Activated naive CD4-positive, alpha-beta T cell treated with anti-CD3 and anti-CD28 coated beads for 36 hours (primary cell): ENCODE measurements around the gene DAZAP1. TPM values are rescaled to one million over a fixed set of nuclear protein-coding genes. Genes with fewer than 3 reads are reported as not detected.

Source experiments
- CTCF ChIA-PET: fragments of 350-600 bp; sonication (Branson Sonifier 250); formaldehyde crosslinking; loops from one replicate; lab custom pipeline; 2021; ENCODE audit warnings: antibody characterized with exemption; lab: Charles Lee
- DNase-seq: peaks from one replicate; pipeline ENCODE4 v3.0.0-alpha.2; 2020
- H3K27ac Mint-ChIP-seq: one replicate; pipeline ENCODE4 v1.8.0; 2021; ENCODE audit warnings: mild to moderate bottlenecking, mixed read lengths
- H3K27me3 Mint-ChIP-seq: one replicate; pipeline ENCODE4 v1.8.0; 2021; ENCODE audit warnings: low read depth, mixed read lengths
- H3K36me3 Mint-ChIP-seq: one replicate; pipeline ENCODE4 v1.8.0; 2021; ENCODE audit warnings: low read depth, mixed read lengths
- H3K4me1 Mint-ChIP-seq: one replicate; pipeline ENCODE4 v1.8.0; 2021; ENCODE audit warnings: low read depth, mixed read lengths
- H3K4me3 Mint-ChIP-seq: one replicate; pipeline ENCODE4 v1.8.0; 2021; ENCODE audit warnings: mild to moderate bottlenecking, moderate library complexity, mixed read lengths
- H3K9me3 Mint-ChIP-seq: one replicate; pipeline ENCODE4 v1.8.0; 2021; ENCODE audit warnings: mixed read lengths
- intact Hi-C: fragments of 100-400 bp; cut with micrococcal nuclease; formaldehyde crosslinking; loops from one replicate; pipeline ENCODE4 v1.15.1; 2023
- total RNA-seq, 2 experiments: library from RNA; stranded (reverse); gene quantifications; one replicate each; pipeline ENCODE4 v1.2.3, GENCODE V29; 2021

The DAZAP1 gene
- total RNA-seq, 2 experiments from 2014 or later: 253 to 265 TPM

DNA sequence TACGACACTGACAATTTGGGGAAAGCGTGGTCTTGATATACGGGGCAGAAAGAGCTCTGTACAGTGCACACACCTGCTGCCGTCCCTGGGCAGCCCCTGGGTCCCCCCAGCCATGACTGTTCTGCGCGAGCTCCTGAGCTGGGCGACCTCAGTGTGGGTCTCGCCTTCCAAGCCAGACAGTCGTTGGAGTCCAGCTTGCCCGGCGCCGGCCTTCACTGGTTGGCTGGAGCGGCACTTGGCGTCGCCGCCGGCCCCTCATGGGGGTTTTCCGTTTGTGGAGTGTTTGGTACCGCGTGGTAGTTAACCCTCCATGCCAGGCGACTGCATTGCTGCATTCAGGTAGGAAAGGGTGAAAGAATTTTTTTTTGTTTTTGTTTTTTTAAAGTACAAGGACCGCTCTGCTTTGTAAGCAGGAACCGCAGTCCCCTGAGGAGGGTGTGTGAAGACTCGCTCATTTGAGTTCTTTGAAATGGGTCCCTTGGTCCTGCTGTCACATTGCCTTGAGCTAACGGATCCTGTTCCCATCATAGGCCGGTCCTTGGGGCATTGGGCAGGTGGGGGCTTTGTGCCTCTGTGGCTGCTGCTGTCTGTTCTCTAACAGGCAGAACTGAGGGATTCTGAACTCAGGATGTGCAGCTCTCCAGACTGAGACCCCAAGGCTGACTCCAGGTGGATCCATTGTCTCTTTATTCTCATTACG, 20.0 kb downstream of the DAZAP1 start:
- intact Hi-C loops: no loop called here
- peaks cover 27% of the 10 kb centered on the region for H3K36me3 Mint-ChIP-seq
- no peaks in the 10 kb centered on the region for H3K27me3 Mint-ChIP-seq
- H3K27ac Mint-ChIP-seq: no peak overlapping the region
- H3K4me1 Mint-ChIP-seq: no peaks in the 10 kb centered on the region
- CTCF ChIA-PET: no interaction called here
- H3K9me3 Mint-ChIP-seq: no peaks in the 10 kb centered on the region
- DNase-seq: no peak
- no peak overlapping the region for H3K4me3 Mint-ChIP-seq

DNA sequence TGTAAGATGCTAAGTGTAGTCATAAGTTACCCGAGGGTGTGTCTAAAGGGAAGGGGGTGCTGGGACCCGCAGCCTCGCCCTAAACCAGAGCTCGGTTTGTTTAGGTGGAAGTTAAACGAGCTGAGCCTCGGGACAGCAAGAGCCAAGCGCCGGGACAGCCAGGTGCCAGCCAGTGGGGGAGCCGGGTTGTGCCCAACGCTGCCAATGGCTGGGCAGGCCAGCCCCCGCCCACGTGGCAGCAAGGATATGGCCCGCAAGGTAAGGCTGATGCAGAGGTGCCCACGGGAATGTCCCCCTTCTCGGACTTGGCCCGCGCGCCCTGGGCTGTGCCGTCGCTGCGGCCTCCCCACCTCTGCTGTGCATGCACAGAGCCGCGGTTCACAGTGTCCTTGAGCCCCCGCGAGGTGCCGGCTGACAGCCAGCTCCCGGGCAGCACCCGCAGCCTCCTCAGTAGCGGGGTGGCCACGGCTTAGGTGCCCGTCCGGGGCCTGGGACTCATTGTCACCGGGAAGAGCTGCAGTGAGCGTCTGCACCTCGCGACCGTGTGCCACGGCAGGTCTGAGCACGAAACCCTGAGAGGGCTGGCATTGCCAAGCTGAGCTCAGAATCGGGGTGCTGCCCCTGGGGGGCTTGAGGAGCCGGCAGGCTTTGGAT, 21.5 kb downstream of the DAZAP1 start:
- no peak overlapping the region for H3K4me3 Mint-ChIP-seq
- no peak overlapping the region for H3K27ac Mint-ChIP-seq
- DNase-seq: no peak
- peaks cover 20% of the 10 kb centered on the region for H3K36me3 Mint-ChIP-seq
- CTCF ChIA-PET: no interaction called here
- no peaks in the 10 kb centered on the region for H3K4me1 Mint-ChIP-seq
- no peaks in the 10 kb centered on the region for H3K9me3 Mint-ChIP-seq
- intact Hi-C loops: no loop called here
- H3K27me3 Mint-ChIP-seq: no peaks in the 10 kb centered on the region

DNA sequence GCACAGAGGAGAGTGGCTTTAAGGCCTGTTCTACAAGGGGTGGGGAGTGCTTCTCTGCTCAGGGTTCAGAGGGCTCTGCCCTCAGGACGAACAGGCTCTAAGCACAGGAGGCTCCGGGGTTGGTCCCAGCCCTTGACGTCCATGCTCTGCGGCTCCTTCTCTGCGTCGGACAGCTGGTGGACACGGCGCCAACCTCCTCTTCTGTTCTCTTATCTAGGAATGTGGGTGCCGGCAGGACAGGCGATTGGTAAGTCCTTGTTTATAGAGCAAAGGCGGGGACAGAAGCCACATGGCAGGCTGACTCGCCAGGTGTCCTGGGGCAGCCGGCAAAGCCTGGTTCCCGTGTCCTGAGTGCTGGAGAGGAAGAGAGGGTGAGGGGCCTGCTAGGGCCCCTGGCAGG, 22.4 kb downstream of the DAZAP1 start:
- Mint-ChIP-seq H3K27ac (no peak overlapping the region), H3K36me3 (peaks cover 20% of the 10 kb centered on the region), H3K4me3 (no peak overlapping the region), H3K9me3 (no peaks in the 10 kb centered on the region), H3K4me1 (no peaks in the 10 kb centered on the region), H3K27me3 (no peaks in the 10 kb centered on the region)
- intact Hi-C loops: no loop called here
- CTCF ChIA-PET: interaction anchor here (1.1 kb wide), 1 partner anchor 185 kb away, joined by 3 read pairs; no protein-coding TSS in a partner anchor
- DNase-seq: no peak

DNA sequence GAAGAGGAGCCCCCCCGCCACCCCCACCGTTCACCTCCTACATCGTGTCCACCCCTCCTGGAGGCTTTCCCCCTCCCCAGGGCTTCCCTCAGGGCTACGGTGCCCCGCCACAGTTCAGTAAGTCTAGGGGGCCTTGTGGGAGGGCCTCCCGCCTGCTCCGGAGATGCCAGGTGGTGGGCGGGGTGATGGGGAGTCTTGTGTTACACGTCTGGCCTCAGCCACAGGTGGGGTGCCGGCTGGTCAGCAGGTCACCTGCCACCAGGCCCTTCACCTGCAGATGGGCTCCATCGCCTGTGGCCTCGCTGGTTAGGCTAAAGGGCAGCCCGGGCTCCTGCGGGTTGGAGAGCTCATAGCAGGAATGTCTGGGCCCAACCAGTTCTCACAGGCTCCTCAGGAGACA, 22.9 kb downstream of the DAZAP1 start:
- Mint-ChIP-seq H3K27ac (no peak overlapping the region), H3K4me1 (no peaks in the 10 kb centered on the region), H3K4me3 (no peak overlapping the region), H3K27me3 (no peaks in the 10 kb centered on the region), H3K9me3 (no peaks in the 10 kb centered on the region), H3K36me3 (peaks cover 19% of the 10 kb centered on the region)
- CTCF ChIA-PET: interaction anchor here (0.7 to 1.1 kb wide), 2 partner anchors 132 to 186 kb away, joined by 3 to 4 read pairs; no protein-coding TSS in a partner anchor
- intact Hi-C loops: no loop called here
- DNase-seq: no peak

DNA sequence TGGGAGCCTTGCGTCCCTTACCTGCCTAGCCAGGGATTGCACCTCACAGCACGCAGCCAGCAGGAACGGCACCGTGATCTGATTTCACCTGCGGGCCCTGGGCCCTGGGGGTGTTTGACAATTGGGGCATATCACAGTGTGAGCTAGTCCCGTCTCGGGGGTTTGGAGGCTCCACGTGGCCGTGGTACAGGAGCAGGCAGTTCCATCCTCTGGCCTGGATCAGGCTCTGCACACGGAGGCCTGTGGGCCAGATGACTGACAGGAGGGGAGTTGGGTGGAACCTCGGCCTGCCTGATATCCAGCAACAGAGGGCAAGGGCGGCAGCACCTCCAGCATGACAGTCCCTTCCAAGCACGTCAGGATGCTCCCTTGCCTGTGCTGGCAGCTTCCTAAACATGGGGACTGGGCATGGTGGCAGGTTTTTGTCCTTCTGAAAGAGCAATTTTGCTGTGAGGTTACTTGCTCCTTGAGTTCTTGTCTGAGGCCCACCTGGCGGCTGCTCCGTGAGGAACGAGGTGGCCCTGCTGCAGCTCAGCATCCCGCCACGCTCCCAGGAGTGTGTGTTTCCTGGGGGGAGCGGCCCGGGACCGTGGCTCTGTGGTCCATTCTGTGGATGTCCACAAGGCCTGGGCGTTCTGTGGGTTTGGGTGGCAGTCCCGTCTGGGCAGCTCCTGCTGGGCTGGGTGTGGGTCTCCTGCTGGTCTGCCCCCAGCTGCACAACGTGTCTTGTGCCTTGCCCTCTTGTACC, 24.5 kb downstream of the DAZAP1 start:
- no peak for DNase-seq
- Mint-ChIP-seq H3K4me1 (peaks cover 2% of the 10 kb centered on the region), H3K4me3 (no peak overlapping the region), H3K9me3 (no peaks in the 10 kb centered on the region), H3K36me3 (peaks cover 15% of the 10 kb centered on the region), H3K27me3 (no peaks in the 10 kb centered on the region), H3K27ac (no peak overlapping the region)
- CTCF ChIA-PET: no interaction called here
- intact Hi-C loops: no loop called here

DNA sequence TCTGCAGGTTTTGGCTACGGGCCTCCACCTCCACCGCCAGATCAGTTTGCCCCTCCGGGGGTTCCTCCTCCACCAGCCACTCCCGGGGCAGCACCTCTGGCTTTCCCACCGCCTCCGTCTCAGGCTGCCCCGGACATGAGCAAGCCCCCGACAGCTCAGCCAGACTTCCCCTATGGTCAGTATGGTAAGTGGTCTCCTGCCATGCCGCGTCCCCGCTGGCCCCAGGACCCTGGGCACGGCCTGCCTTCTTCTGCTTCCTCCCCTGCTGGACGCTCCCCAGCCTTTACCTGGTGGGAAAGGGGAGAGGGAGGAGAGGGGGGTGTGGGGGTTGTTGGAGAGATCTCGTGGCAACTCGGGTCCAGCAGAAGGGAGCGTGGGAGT, 25.1 kb downstream of the DAZAP1 start:
- peaks cover 15% of the 10 kb centered on the region for H3K36me3 Mint-ChIP-seq
- no peak overlapping the region for H3K27ac Mint-ChIP-seq
- intact Hi-C loops: no loop called here

DNA sequence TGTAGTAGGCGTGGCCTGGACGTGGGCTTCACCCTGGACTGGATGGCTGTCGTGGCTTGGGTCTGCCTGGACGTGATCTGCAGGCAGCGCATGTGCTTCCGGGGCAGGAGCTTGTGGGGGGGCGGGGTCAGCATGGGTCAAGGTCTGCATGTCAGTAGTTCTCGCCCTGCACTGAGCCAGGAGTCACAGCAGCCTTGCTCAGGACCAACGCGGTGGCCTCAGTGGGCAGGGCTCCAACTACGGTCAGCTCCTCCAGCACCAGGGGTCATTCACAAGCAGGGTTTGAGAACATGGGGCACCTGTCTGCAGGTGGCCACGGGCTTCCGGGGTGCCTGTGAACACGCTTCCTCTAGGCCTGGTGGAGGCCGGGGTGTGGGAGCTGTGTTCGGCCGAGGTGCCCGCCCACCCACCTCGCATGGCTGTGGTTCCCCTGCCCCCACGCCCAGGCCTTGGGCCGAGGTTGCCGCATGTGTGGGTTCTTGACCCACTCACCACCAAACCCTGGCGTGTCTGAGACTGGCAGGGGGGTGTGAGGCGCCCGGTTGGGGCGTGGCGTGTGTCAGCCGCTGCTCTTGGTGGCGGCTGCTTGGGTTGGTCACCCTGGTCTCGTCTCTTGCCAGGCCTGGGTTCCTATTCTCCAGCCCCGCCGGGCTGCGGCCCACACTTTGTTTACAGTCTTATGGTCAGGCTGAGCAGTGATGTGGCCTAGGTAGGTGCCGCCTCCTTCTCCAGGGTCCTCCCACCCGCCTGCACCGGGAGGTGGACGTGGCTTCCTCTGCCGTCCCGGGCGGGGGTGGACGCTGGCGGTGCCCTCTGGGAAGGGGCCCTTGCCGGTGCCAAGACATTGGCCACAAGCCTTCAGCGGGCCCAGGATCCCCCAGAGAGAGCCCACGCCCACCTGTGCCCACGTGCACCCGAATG, 26.0 kb downstream of the DAZAP1 start:
- Mint-ChIP-seq H3K27ac (no peak overlapping the region), H3K4me3 (no peak overlapping the region), H3K4me1 (peaks cover 10% of the 10 kb centered on the region), H3K9me3 (no peaks in the 10 kb centered on the region), H3K36me3 (peaks cover 18% of the 10 kb centered on the region), H3K27me3 (no peaks in the 10 kb centered on the region)
- DNase-seq: no peak
- CTCF ChIA-PET: no interaction called here
- intact Hi-C loops: no loop called here

More for the DNA sequence above, 25.1 kb downstream of the DAZAP1 start:
- H3K27me3 Mint-ChIP-seq: no peaks in the 10 kb centered on the region
- no peak for DNase-seq
- H3K4me3 Mint-ChIP-seq: no peak overlapping the region
- CTCF ChIA-PET: no interaction called here
- no peaks in the 10 kb centered on the region for H3K9me3 Mint-ChIP-seq
- peaks cover 2% of the 10 kb centered on the region for H3K4me1 Mint-ChIP-seq

DNA sequence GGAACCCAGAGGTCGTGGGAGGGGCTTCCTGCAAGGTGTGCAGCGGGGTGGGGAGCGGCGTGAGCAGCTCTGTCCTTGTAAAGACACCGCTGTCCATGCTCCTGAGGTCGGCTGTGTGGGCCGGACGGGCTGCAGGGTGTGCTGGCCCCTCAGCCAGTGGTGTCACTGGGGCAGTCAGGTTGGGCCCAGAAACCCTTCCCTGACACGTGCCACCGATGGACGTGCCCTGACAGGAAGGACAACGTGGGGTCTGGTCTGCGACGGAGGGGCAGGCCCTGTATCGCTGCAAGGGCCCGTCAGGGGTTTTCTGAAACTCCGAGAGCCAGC, 26.6 kb downstream of the DAZAP1 start:
- intact Hi-C loops: no loop called here
- peaks cover 10% of the 10 kb centered on the region for H3K4me1 Mint-ChIP-seq
- H3K27ac Mint-ChIP-seq: no peak overlapping the region
- CTCF ChIA-PET: no interaction called here
- H3K36me3 Mint-ChIP-seq: peaks cover 20% of the 10 kb centered on the region
- DNase-seq: no peak
- no peak overlapping the region for H3K4me3 Mint-ChIP-seq
- H3K27me3 Mint-ChIP-seq: no peaks in the 10 kb centered on the region
- H3K9me3 Mint-ChIP-seq: no peaks in the 10 kb centered on the region

DNA sequence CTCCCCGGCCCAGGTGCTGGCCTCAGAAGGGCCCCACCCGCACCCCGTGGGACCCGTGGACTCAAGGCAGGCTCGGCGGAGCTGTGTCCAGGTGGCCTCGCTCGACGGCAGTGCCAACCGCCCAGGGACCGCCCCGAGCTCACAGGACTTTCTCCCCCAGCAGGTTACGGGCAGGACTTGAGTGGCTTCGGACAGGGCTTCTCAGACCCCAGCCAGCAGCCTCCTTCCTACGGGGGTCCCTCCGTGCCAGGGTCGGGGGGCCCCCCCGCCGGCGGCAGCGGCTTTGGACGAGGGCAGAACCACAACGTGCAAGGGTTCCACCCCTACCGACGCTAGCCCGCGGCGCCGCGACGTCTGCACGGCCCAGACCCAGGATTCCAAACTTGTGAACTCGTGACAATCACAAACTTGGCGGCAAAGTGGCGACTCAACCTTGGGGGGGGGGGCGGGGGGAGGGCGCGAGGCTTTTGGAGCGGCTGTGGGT, 27.2 kb downstream of the DAZAP1 start:
- no peak for DNase-seq
- peaks cover 15% of the 10 kb centered on the region for H3K4me1 Mint-ChIP-seq
- no peak overlapping the region for H3K4me3 Mint-ChIP-seq
- no peaks in the 10 kb centered on the region for H3K27me3 Mint-ChIP-seq
- intact Hi-C loops: loop anchor here (5.0 kb wide), 1 partner anchor 43 kb away; the partner anchor contains the start of gene C19orf25
- H3K27ac Mint-ChIP-seq: no peak overlapping the region
- CTCF ChIA-PET: no interaction called here
- H3K36me3 Mint-ChIP-seq: peaks cover 26% of the 10 kb centered on the region
- no peaks in the 10 kb centered on the region for H3K9me3 Mint-ChIP-seq

DNA sequence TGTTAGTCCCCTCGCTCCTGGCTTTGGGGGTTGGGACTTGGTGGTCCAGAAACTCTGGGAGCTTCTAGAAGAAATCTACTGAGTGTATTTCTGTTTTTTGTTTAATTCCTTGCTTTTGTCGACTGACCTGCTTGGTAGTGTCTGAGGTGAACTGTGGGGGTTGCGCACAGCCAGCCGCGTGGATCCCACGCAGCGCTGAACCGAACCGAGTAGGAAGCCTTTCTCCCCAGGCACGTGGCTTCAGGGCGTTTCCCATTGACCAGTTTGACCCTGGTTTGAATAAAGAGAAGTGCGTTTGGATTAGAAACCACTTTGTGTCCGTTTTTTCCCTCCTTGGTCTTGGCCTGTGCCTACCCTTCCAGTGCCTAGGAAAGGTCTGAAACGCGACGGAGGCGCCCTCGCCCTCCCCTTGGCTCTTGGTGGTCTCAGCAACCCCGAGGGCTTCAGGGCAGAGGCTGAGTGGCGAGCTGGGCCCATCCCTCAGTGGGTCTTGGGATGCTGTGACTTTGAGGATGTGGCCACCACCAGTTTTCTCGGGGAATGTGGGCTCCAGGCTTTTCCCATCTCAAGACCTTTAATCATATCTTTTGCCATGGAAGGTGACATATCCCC, 28.1 kb downstream of the DAZAP1 start:
- DNase-seq: no peak
- Mint-ChIP-seq H3K27ac (no peak overlapping the region), H3K4me1 (peaks cover 24% of the 10 kb centered on the region), H3K4me3 (no peak overlapping the region), H3K36me3 (peaks cover 32% of the 10 kb centered on the region), H3K27me3 (no peaks in the 10 kb centered on the region), H3K9me3 (no peaks in the 10 kb centered on the region)
- intact Hi-C loops: loop anchor here (5.0 kb wide), 1 partner anchor 42 kb away; the partner anchor contains the start of gene C19orf25
- CTCF ChIA-PET: no interaction called here

DNA sequence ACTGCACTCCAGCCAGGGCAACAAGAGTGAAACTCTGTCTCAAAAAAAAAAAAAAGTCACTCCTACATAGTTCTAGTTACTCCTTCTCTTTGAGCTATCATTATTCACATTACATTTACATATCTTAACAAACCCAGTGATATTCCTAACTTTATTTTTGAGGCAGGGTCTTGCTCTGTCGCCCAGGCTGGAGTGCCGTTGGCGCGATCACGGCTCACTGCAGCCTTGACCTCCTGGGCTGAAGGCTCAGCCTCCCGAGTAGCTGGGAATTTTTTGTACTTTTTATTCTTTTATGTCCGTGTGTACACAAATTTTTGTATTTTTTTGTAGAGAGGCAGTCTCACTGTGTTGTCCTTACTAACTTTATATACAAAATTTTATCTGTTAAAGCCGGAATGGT, 30.2 kb downstream of the DAZAP1 start:
- H3K27me3 Mint-ChIP-seq: no peaks in the 10 kb centered on the region
- H3K27ac Mint-ChIP-seq: no peak overlapping the region
- CTCF ChIA-PET: interaction anchor here (1.0 to 1.2 kb wide), 2 partner anchors 16 to 35 kb away, joined by 3 to 4 read pairs; no protein-coding TSS in a partner anchor
- peak overlapping the region; percentile 98 for H3K4me3 Mint-ChIP-seq
- no peaks in the 10 kb centered on the region for H3K9me3 Mint-ChIP-seq
- intact Hi-C loops: loop anchor here (1.0 to 5.0 kb wide), 5 partner anchors 30 to 162 kb away; partner anchors contain the start of genes ADAMTSL5, C19orf25, DAZAP1 and FAM174C
- DNase-seq: no peak
- peaks cover 45% of the 10 kb centered on the region for H3K36me3 Mint-ChIP-seq
- peaks cover 40% of the 10 kb centered on the region for H3K4me1 Mint-ChIP-seq
